ENCODE results near the gene YTHDF2. TPM values are rescaled to one million over a fixed set of nuclear protein-coding genes. Genes with fewer than 3 reads are reported as not detected.
"Not testable (repeated sequence)": the region's sequence is repeated elsewhere in the genome, so short reads cannot be mapped to it uniquely, and the experiment has no call there.

Gene YTHDF2
- total RNA-seq, 1 donor from 2014 or later: 81.2 TPM

- ChIA-PET CTCF (no interaction called here), POLR2A (interaction anchor here (0.6 kb wide), 1 partner anchor 480 kb away, joined by 4 read pairs; no protein-coding TSS in a partner anchor)
- intact Hi-C loops (cut with micrococcal nuclease): no loop called here
- no peak for TF ChIP-seq CTCF (IDR thresholded peaks at IDR 0.05)
- Mint-ChIP-seq H3K36me3 (ENCODE audit: low read depth) (no peaks in the 10 kb centered on the region), H3K4me3 (no peak overlapping the region), H3K4me1 (no peaks in the 10 kb centered on the region), H3K27ac (no peak overlapping the region), H3K27me3 (peaks cover 13% of the 10 kb centered on the region), H3K9me3 (no peaks in the 10 kb centered on the region)
- ATAC-seq (ENCODE audit: low read depth): no peak
- no peak for DNase-seq
Measured at GRCh38 chr1:28792644-28793121, 55.9 kb downstream of the YTHDF2 start.

- H3K9me3 Mint-ChIP-seq; H3K27ac Mint-ChIP-seq; POLR2A ChIA-PET; H3K4me3 Mint-ChIP-seq; H3K36me3 Mint-ChIP-seq (ENCODE audit: low read depth); H3K4me1 Mint-ChIP-seq; ATAC-seq (ENCODE audit: low read depth); CTCF ChIA-PET; intact Hi-C loops (cut with micrococcal nuclease); DNase-seq: not testable (repeated sequence)
- peaks cover 18% of the 10 kb centered on the region for H3K27me3 Mint-ChIP-seq
Measured at GRCh38 chr1:28794582-28794981, 57.8 kb downstream of the YTHDF2 start.

DNA sequence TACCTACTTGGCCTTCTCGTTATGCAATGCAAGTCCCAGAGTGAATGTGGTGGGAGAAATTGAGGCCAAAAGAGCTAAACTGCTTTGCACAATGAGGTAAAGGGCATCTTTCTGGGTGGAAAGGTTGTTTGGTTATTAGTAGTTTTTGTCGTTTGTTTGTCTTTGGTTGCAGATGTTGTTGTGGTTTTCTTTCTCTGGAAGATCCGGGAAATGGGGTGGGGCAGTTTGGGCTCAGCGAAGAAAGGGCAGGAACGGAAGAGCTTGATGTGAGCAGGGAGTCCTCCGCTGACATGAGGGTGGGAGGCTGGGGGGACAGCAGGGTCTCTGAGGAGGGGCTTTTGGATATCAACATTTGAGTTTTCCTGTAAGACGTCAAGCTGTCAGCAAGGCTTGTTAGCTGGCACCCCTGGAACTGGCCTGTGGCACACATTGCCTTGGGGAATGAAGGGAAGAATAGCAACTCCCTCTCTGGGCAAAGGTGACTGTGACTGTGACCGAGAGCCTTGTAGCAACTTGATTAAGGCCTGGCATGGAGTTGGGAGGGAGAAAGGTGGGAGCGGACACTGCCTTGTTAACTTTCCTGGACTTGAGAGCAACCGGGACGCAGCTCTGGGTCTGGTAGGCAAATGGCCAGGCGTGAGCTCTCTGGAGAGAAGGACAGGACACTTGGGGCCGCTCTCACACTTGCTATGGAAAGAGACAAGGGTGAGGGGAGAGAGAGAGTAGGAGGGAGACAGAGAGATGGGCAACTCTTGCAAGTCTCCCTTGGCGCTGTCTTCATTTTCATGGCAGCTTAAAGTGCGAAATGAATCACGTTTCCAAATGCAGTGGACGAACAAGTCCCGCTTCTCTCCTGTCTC lies 59.8 kb downstream of the YTHDF2 start:
- no peak for TF ChIP-seq CTCF (IDR thresholded peaks at IDR 0.05)
- Mint-ChIP-seq H3K4me1 (no peaks in the 10 kb centered on the region), H3K27ac (no peak overlapping the region), H3K9me3 (no peaks in the 10 kb centered on the region), H3K36me3 (ENCODE audit: low read depth) (no peaks in the 10 kb centered on the region), H3K27me3 (peaks cover 19% of the 10 kb centered on the region), H3K4me3 (no peak overlapping the region)
- CTCF ChIA-PET: no interaction called here
- DNase-seq: no peak
- POLR2A ChIA-PET: no interaction called here
- no peak for ATAC-seq (ENCODE audit: low read depth)
- intact Hi-C loops (cut with micrococcal nuclease): no loop called here

- Mint-ChIP-seq H3K4me1 (no peaks in the 10 kb centered on the region), H3K36me3 (ENCODE audit: low read depth) (no peaks in the 10 kb centered on the region), H3K27me3 (peaks cover 16% of the 10 kb centered on the region), H3K9me3 (no peaks in the 10 kb centered on the region), H3K4me3 (no peak overlapping the region), H3K27ac (no peak overlapping the region)
- ChIA-PET CTCF (no interaction called here), POLR2A (no interaction called here)
- DNase-seq (no peak), ATAC-seq (ENCODE audit: low read depth) (no peak)
- no peak for TF ChIP-seq CTCF (IDR thresholded peaks at IDR 0.05)
- intact Hi-C loops (cut with micrococcal nuclease): no loop called here
Measured at GRCh38 chr1:28800324-28800723, 63.6 kb downstream of the YTHDF2 start.

DNA sequence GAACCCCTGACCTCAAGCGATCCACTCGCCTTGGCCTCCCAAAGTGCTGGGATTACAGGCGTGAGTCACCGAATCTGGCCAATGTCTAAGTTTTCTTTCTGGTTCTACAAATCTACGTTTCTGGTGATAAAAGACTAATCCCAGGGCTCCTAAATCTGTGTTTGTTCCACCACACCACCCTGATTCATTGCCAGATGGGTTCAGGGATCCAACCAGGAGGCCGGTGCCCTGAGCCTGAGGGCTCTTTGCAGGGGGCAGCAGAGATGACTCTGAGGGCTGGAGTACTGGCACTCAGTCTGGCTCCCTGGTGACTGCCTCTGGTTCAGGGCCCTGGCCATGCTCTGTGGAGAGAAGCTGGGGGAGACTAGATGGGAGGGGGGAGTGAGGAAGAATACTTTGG lies 64.7 kb downstream of the YTHDF2 start:
- H3K27ac Mint-ChIP-seq: no peak overlapping the region
- no peaks in the 10 kb centered on the region for H3K9me3 Mint-ChIP-seq
- DNase-seq: no peak
- peaks cover 14% of the 10 kb centered on the region for H3K27me3 Mint-ChIP-seq
- no peak overlapping the region for H3K4me3 Mint-ChIP-seq
- ATAC-seq (ENCODE audit: low read depth): no peak
- H3K4me1 Mint-ChIP-seq: no peaks in the 10 kb centered on the region
- ChIA-PET CTCF (no interaction called here), POLR2A (no interaction called here)
- intact Hi-C loops (cut with micrococcal nuclease): no loop called here
- no peaks in the 10 kb centered on the region for H3K36me3 Mint-ChIP-seq (ENCODE audit: low read depth)
- no peak for TF ChIP-seq CTCF (IDR thresholded peaks at IDR 0.05)
